K562 (cell line): Measurements from ENCODE around the gene PHLPP2.

ENCODE experiments used
- ATF1 ChIP-seq, 2 experiments: fragments of 450-650 bp in 1 of 2; IDR thresholded peaks; 2 replicates each; pipeline ENCODE4 v1.6.1; 2016; ENCODE audit warnings: missing compliant biosample characterization in 1 of 2, missing genetic modification characterization in 1 of 2
- ETS2 ChIP-seq: IDR thresholded peaks from 2 replicates; pipeline ENCODE4 v1.6.1; 2016; ENCODE audit warnings: borderline replicate concordance, missing genetic modification characterization, mild to moderate bottlenecking, moderate library complexity, missing compliant biosample characterization; ENCODE audit not compliant: poor library complexity, severe bottlenecking
- EZH2 ChIP-seq: IDR thresholded peaks from 2 replicates; pipeline ENCODE4 v1.6.1; 2012; ENCODE audit warnings: low read depth, mild to moderate bottlenecking, inconsistent platforms, low read length, borderline replicate concordance
- NCOR1 ChIP-seq: fragments of 450-650 bp; IDR thresholded peaks from 2 replicates; pipeline ENCODE4 v1.6.1; 2016; ENCODE audit warnings: mild to moderate bottlenecking, moderate library complexity
- NR1H2 ChIP-seq: sonication (generic); formaldehyde crosslinking; IDR thresholded peaks from 2 replicates; pipeline ENCODE4 v1.4.0; 2020; ENCODE audit warnings: mild to moderate bottlenecking, missing genetic modification reagents
- POLR2A ChIP-seq: fragments of 450-650 bp; conservative IDR thresholded peaks from 2 replicates; pipeline ENCODE4 v1.6.1; 2016
- POLR2AphosphoS5 ChIP-seq: IDR thresholded peaks from 2 replicates; pipeline ENCODE4 v1.6.1; 2011; ENCODE audit warnings: mild to moderate bottlenecking, low read depth, low read length, moderate library complexity; ENCODE audit not compliant: control insufficient read depth, insufficient read depth
- POLR3A ChIP-seq: IDR thresholded peaks from 2 replicates; pipeline ENCODE4 v1.6.1; 2011; ENCODE audit warnings: borderline replicate concordance, mild to moderate bottlenecking, moderate library complexity; ENCODE audit not compliant: insufficient read length, insufficient read depth; ENCODE audit errors: extremely low read depth
- SREBF1 ChIP-seq: fragments of 150-350 bp; IDR thresholded peaks from 2 replicates; pipeline ENCODE4 v1.6.1; 2014; ENCODE audit warnings: antibody characterized with exemption, low read depth, low read length, borderline replicate concordance
- TFE3 ChIP-seq: fragments of 450-650 bp; formaldehyde crosslinking; IDR thresholded peaks from 2 replicates; pipeline ENCODE4 v1.4.0; 2020; ENCODE audit warnings: mild to moderate bottlenecking, mixed read lengths
- XRCC5 ChIP-seq: fragments of 200-400 bp; formaldehyde crosslinking; IDR thresholded peaks from 2 replicates; pipeline ENCODE4 v1.6.1; 2017; ENCODE audit warnings: low read depth, mild to moderate bottlenecking, low read length
- ZNF589 ChIP-seq: fragments of 200-800 bp; sonication (Bioruptor generic); IDR thresholded peaks from 2 replicates; pipeline ENCODE4 v1.6.1; 2016; ENCODE audit warnings: low read depth, missing genetic modification characterization, missing compliant biosample characterization
- TF ChIP-seq, protein P1 (sequence below), 3 experiments: IDR thresholded peaks in 2 of 3; conservative IDR thresholded peaks in 1 of 3; 2 replicates each; pipeline ENCODE4 v1.5.1; 2011 to 2012; ENCODE audit warnings: low read length in 3 of 3, mild to moderate bottlenecking in 3 of 3, control low read depth in 2 of 3, improper control_type of control experiment in 1 of 3, inconsistent platforms in 1 of 3, low read depth in 1 of 3, mixed read lengths in 1 of 3, moderate library complexity in 1 of 3; ENCODE audit not compliant: insufficient read depth in 2 of 3
- TF ChIP-seq, protein P2 (sequence below): fragments of 250-450 bp; sonication (Bioruptor Pico); IDR thresholded peaks from 2 replicates; pipeline ENCODE4 v1.5.0; 2020; ENCODE audit warnings: mild to moderate bottlenecking

DNA sequence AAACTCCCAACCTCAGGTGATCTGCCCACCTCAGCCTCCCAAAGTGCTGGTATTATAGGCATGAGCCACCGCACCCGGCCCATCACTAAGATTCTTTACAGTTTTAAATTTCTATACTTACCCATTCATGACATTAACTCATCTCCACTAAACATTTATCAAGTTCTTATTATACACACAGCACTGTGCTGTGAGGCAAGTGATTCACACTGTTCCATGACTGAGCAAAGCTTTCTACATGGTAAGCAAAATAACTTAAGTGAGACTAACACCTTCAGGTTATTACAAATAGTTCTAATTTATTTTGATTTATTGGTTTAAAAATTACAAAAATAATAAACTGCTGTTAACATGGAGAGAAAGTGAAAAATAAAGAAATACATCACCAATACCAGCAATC lies 65.0 kb downstream of the PHLPP2 start:
- TF ChIP-seq POLR3A = no peak
- TF ChIP-seq POLR2A = no peak
- TF ChIP-seq, protein P1, sequence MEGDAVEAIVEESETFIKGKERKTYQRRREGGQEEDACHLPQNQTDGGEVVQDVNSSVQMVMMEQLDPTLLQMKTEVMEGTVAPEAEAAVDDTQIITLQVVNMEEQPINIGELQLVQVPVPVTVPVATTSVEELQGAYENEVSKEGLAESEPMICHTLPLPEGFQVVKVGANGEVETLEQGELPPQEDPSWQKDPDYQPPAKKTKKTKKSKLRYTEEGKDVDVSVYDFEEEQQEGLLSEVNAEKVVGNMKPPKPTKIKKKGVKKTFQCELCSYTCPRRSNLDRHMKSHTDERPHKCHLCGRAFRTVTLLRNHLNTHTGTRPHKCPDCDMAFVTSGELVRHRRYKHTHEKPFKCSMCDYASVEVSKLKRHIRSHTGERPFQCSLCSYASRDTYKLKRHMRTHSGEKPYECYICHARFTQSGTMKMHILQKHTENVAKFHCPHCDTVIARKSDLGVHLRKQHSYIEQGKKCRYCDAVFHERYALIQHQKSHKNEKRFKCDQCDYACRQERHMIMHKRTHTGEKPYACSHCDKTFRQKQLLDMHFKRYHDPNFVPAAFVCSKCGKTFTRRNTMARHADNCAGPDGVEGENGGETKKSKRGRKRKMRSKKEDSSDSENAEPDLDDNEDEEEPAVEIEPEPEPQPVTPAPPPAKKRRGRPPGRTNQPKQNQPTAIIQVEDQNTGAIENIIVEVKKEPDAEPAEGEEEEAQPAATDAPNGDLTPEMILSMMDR (IDR thresholded peaks at IDR 0.05 in 2 of 3, conservative IDR thresholded peaks at IDR 0.05 in 1 of 3; ENCODE audit: insufficient read depth in 2 of 3, low read depth in 1 of 3, low read length in 3 of 3) = no peak
- no peak for TF ChIP-seq SREBF1
- no peak for TF ChIP-seq EZH2
- TF ChIP-seq NR1H2 (CRISPR knock-in tag) = no peak
- TF ChIP-seq ATF1 (CRISPR knock-in tag; IDR thresholded peaks at IDR 0.05) = no peak
- no peak for TF ChIP-seq ATF1 (tag; IDR thresholded peaks at IDR 0.05)
- TF ChIP-seq, protein P2, sequence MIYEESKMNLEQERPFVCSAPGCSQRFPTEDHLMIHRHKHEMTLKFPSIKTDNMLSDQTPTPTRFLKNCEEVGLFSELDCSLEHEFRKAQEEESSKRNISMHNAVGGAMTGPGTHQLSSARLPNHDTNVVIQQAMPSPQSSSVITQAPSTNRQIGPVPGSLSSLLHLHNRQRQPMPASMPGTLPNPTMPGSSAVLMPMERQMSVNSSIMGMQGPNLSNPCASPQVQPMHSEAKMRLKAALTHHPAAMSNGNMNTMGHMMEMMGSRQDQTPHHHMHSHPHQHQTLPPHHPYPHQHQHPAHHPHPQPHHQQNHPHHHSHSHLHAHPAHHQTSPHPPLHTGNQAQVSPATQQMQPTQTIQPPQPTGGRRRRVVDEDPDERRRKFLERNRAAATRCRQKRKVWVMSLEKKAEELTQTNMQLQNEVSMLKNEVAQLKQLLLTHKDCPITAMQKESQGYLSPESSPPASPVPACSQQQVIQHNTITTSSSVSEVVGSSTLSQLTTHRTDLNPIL (CRISPR knock-in tag) = no peak
- TF ChIP-seq POLR2AphosphoS5 = no peak
- TF ChIP-seq ETS2 (tag) = no peak
- no peak for TF ChIP-seq ZNF589 (CRISPR knock-in tag)
- no peak for TF ChIP-seq TFE3 (CRISPR knock-in tag)
- no peak for TF ChIP-seq XRCC5
- TF ChIP-seq NCOR1 = no peak
